ENCODE results near the gene PNMA8B.

Gene PNMA8B

DNA sequence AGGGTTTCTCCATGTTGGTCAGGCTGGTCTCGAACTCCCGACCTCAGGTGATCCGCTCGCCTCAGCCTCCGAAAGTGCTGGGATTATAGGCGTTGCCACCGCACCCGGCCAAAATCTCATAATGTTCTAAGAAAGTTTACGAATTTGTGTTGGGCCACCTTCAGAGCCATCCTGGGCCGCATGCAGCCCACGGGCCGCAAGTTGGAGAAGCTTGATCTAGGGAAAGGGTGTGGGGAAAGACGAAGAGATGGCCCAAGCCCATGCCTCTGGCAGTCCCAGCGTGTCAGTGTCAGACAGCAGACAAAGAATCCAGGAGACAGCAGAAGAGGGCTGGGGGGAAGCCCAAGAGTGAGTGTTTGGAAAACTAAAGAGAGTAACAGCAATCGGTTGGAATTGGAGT lies 49.6 kb downstream of the PNMA8B start:
- no peak overlapping the region for H3K27ac Mint-ChIP-seq
- peaks cover 4% of the 10 kb centered on the region for H3K4me1 Mint-ChIP-seq
- H3K27me3 Mint-ChIP-seq = peaks cover 6% of the 10 kb centered on the region
- H3K36me3 Mint-ChIP-seq = peaks cover 2% of the 10 kb centered on the region
- H3K4me3 Mint-ChIP-seq = no peak overlapping the region
- DNase-seq (ENCODE audit: low spot score in 2 of 2) (no peak), ATAC-seq (ENCODE audit: low read depth) (no peak)
- H3K9me3 Mint-ChIP-seq = peaks cover 6% of the 10 kb centered on the region

DNA sequence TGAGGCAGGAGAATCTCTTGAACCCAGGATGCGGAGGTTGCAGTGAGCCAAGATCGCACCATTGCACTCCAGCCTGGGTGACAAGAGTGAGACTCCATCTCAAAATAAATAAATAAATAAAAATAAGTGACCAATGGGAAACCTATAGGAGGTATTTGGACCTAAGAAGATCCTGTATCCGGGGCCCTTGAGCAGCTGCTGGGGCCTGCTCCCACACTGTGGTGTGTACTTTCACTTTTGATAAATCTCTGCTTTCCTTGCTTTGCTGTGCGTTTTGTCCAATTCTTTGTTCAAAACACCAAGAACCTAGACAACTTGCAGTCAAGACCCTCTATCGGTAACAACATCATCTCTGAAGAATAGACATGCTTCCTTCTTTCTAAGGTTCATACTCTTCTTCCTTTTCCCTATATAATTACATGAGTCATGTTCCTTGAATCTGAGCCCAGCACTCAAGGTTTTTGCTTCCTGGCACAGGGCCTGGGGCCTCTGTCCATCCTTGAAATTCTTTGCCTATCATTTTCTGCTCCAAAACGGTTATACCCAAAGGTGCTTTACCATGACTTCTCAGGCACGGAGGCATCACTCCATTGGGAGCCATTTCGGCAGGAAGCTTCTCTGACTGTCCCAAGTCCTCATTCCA lies 52.7 kb downstream of the PNMA8B start:
- H3K4me1 Mint-ChIP-seq = peaks cover 4% of the 10 kb centered on the region
- H3K9me3 Mint-ChIP-seq = no peaks in the 10 kb centered on the region
- H3K36me3 Mint-ChIP-seq = no peaks in the 10 kb centered on the region
- peaks cover 5% of the 10 kb centered on the region for H3K27me3 Mint-ChIP-seq
- no peak for DNase-seq (ENCODE audit: low spot score in 2 of 2)
- no peak overlapping the region for H3K4me3 Mint-ChIP-seq
- no peak for ATAC-seq (ENCODE audit: low read depth)
- H3K27ac Mint-ChIP-seq = no peak overlapping the region

DNA sequence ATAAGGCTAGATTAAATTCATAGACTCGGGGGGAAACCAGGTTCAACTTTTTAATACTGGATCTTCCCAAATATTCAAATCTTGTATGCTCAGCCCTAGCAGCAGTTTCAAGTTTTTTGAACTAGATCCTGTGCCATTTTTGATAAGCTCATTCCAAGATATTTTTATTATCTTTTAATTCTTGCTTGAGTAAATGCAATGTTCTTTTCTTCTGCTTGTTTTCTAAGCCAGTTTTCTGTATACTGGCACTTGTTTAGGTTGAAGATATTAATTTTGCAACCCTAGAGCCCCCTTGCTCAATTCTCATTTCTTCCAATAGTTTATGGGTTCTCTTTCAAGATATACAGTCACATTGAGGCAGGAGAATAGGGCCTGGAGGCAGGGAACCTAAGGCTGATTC lies 53.8 kb downstream of the PNMA8B start:
- Mint-ChIP-seq H3K27ac (no peak overlapping the region), H3K36me3 (no peaks in the 10 kb centered on the region), H3K27me3 (peaks cover 5% of the 10 kb centered on the region), H3K4me1 (peaks cover 4% of the 10 kb centered on the region), H3K9me3 (no peaks in the 10 kb centered on the region), H3K4me3 (no peak overlapping the region)
- DNase-seq (ENCODE audit: low spot score in 2 of 2) (no peak), ATAC-seq (ENCODE audit: low read depth) (no peak)

Measured in memory B cell (primary cell).